ENCODE results near the gene OAS3. TPM values are rescaled to one million over a fixed set of nuclear protein-coding genes. Genes with fewer than 3 reads are reported as not detected.
A peak's percentile ranks its signal among the peaks of the same experiment; 100 is the strongest.

Gene OAS3
- total and polyA plus RNA-seq, 4 experiments from 2014 or later, result 14.4 to 31.3 (median 21.4) TPM

GRCh38 chr12:112962561-112962960 lies 24.3 kb downstream of the OAS3 start:
- POLR2A ChIA-PET (ENCODE audit: partially characterized antibody), result interaction anchor here (5.0 kb wide), 1 partner anchor 16 kb away, joined by 18 read pairs; the partner anchor contains the start of gene OAS2
- intact Hi-C loops (cut with micrococcal nuclease), result no loop called here
- no peaks in the 10 kb centered on the region for H3K27me3 ChIP-seq (ENCODE audit: insufficient read depth, low read length)
- H3K9me3 ChIP-seq (ENCODE audit: control insufficient read depth in 1 of 2, low read length in 2 of 2), result no peaks in the 10 kb centered on the region
- H3K27ac Mint-ChIP-seq, result no peak overlapping the region
- no peak overlapping the region for H3K4me3 Mint-ChIP-seq
- DNase-seq, result no peak
- peaks cover 77 to 87% of the 10 kb centered on the region in 2 donors for H3K36me3 Mint-ChIP-seq
- H3K36me3 ChIP-seq (ENCODE audit: insufficient read depth, low read length), result peaks cover 61% of the 10 kb centered on the region
- H3K27me3 Mint-ChIP-seq, result no peaks in the 10 kb centered on the region
- H3K9me3 Mint-ChIP-seq, result peaks cover 0 to 12% (median 2%) of the 10 kb centered on the region in 8 donors
- H3K27ac ChIP-seq (ENCODE audit: low read depth, low read length), result no peak overlapping the region
- no peaks in the 10 kb centered on the region for H3K4me1 ChIP-seq (ENCODE audit: insufficient read depth, low read length)
- peaks cover 6 to 16% (median 11%) of the 10 kb centered on the region in 4 donors for H3K4me1 Mint-ChIP-seq
- no peak overlapping the region for H3K4me3 ChIP-seq (ENCODE audit: low read length in 2 of 2)
- CTCF ChIA-PET (ENCODE audit: partially characterized antibody), result interaction anchor here (1.3 kb wide), 1 partner anchor 31 kb away, joined by 3 read pairs; no protein-coding TSS in a partner anchor

DNA sequence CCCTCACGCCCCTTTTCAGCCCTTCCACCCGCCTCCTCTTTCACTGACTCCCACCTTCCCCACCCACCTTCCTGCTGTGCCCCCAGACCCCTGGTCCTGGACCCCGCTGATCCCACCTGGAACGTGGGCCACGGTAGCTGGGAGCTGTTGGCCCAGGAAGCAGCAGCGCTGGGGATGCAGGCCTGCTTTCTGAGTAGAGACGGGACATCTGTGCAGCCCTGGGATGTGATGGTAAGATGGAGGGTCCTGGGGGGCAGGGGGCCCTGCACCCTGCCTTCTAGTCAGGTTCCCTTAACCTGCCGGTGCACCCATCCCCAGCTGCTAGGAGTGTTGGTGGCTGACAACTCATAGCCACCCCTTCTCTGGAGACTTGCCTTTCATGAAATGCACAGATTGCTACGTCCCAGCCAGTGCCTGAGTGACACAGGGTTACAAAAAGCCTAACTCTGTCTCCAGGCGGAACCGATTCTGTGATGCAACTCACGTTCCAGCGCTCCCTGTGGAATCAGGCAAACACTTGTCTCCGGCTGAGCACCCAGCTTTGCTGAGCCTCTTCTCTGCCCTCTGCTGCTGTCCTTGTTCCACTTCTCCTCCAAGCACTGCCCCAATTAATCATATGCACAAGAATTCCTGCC lies 25.1 kb downstream of the OAS3 start:
- Histone ChIP-seq H3K4me1 (ENCODE audit: insufficient read depth, low read length) (no peaks in the 10 kb centered on the region), H3K27me3 (ENCODE audit: insufficient read depth, low read length) (no peaks in the 10 kb centered on the region), H3K36me3 (ENCODE audit: insufficient read depth, low read length) (peaks cover 67% of the 10 kb centered on the region), H3K9me3 (ENCODE audit: control insufficient read depth in 1 of 2, low read length in 2 of 2) (no peaks in the 10 kb centered on the region), H3K4me3 (ENCODE audit: low read length in 2 of 2) (no peak overlapping the region), H3K27ac (ENCODE audit: low read depth, low read length) (no peak overlapping the region)
- ChIA-PET CTCF (ENCODE audit: partially characterized antibody) (interaction anchor here (1.2 kb wide), 1 partner anchor 30 kb away, joined by 3 read pairs; no protein-coding TSS in a partner anchor), POLR2A (ENCODE audit: partially characterized antibody) (interaction anchor here (5.0 kb wide), 1 partner anchor 15 kb away, joined by 18 read pairs; the partner anchor contains the start of gene OAS2)
- intact Hi-C loops (cut with micrococcal nuclease), result no loop called here
- peaks cover 0 to 8% (median 2%) of the 10 kb centered on the region in 8 donors for H3K9me3 Mint-ChIP-seq
- H3K36me3 Mint-ChIP-seq, result peaks cover 76 to 85% of the 10 kb centered on the region in 2 donors
- H3K27me3 Mint-ChIP-seq, result no peaks in the 10 kb centered on the region
- H3K4me3 Mint-ChIP-seq, result no peak overlapping the region
- H3K27ac Mint-ChIP-seq, result peak overlapping the region in 2 of 7 donors; percentile 32 to 47
- H3K4me1 Mint-ChIP-seq, result peaks cover 6 to 16% (median 11%) of the 10 kb centered on the region in 4 donors
- DNase-seq, result no peak

DNA sequence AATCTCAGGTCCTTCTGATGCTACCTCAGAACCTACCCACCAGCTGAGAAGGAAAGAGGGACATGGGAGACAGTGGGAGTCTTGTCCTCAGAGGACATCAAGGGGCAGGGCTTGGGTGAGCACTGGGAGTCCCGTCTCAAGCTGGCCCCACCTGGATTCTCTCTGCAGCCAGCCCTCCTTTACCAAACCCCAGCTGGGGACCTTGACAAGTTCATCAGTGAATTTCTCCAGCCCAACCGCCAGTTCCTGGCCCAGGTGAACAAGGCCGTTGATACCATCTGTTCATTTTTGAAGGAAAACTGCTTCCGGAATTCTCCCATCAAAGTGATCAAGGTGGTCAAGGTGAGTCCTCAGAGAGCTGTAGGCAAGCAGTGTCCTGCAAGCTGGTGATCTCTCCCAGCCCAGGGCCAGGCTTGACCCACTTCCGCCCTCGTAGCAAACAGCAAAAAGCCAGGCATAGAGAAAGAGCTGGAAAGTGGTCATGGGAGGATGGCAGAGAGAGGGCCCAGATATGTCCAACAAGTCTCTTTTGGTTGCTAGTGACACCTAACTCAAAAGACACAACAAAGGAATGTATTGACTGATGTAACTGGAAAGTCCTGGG lies 25.9 kb downstream of the OAS3 start:
- no peak overlapping the region for H3K27ac Mint-ChIP-seq
- H3K4me1 ChIP-seq (ENCODE audit: insufficient read depth, low read length), result no peaks in the 10 kb centered on the region
- peaks cover 0 to 8% (median 2%) of the 10 kb centered on the region in 8 donors for H3K9me3 Mint-ChIP-seq
- ChIA-PET POLR2A (ENCODE audit: partially characterized antibody) (interaction anchor here (5.0 kb wide), 1 partner anchor 14 kb away, joined by 18 read pairs; the partner anchor contains the start of gene OAS2), CTCF (ENCODE audit: partially characterized antibody) (interaction anchor here (0.9 to 1.2 kb wide), 2 partner anchors 14 to 29 kb away, joined by 3 to 4 read pairs; partner anchors contain the start of gene OAS2)
- H3K9me3 ChIP-seq (ENCODE audit: control insufficient read depth in 1 of 2, low read length in 2 of 2), result no peaks in the 10 kb centered on the region
- H3K4me3 Mint-ChIP-seq, result no peak overlapping the region
- intact Hi-C loops (cut with micrococcal nuclease), result no loop called here
- H3K36me3 ChIP-seq (ENCODE audit: insufficient read depth, low read length), result peaks cover 68% of the 10 kb centered on the region
- no peaks in the 10 kb centered on the region for H3K27me3 ChIP-seq (ENCODE audit: insufficient read depth, low read length)
- no peak overlapping the region for H3K27ac ChIP-seq (ENCODE audit: low read depth, low read length)
- no peak for DNase-seq
- no peaks in the 10 kb centered on the region for H3K27me3 Mint-ChIP-seq
- H3K36me3 Mint-ChIP-seq, result peaks cover 79 to 80% of the 10 kb centered on the region in 2 donors
- H3K4me3 ChIP-seq (ENCODE audit: low read length in 2 of 2), result no peak overlapping the region
- peaks cover 6 to 16% (median 11%) of the 10 kb centered on the region in 4 donors for H3K4me1 Mint-ChIP-seq

DNA sequence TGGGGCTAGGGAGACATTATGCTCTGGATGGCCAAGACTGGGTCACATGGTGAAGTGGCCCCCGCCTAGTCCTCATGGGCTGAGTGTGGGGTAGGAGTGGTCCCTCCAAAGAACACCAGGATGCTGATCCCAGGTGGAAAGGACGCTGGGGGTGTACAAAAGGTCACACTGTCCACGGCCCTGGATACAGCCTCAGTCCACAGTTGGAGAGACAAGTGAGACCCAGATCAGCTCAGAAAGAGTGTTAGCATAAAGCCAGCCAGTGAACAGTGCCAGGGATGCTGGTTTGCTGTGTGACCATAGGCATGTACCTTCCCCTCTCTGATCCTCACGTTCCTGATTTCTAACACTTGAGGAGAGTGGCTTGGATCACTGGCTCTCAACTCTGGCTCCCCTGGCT lies 26.6 kb downstream of the OAS3 start:
- H3K36me3 Mint-ChIP-seq, result peaks cover 77 to 80% of the 10 kb centered on the region in 2 donors
- POLR2A ChIA-PET (ENCODE audit: partially characterized antibody), result interaction anchor here (5.0 kb wide), 1 partner anchor 14 kb away, joined by 18 read pairs; the partner anchor contains the start of gene OAS2

GRCh38 chr12:112965643-112966042 lies 27.4 kb downstream of the OAS3 start:
- H3K27me3 ChIP-seq (ENCODE audit: insufficient read depth, low read length), result no peaks in the 10 kb centered on the region
- ChIA-PET POLR2A (ENCODE audit: partially characterized antibody) (no interaction called here), CTCF (ENCODE audit: partially characterized antibody) (interaction anchor here (1.1 kb wide), 1 partner anchor 25 kb away, joined by 3 read pairs; no protein-coding TSS in a partner anchor)
- intact Hi-C loops (cut with micrococcal nuclease), result no loop called here
- H3K4me3 Mint-ChIP-seq, result no peak overlapping the region
- H3K9me3 Mint-ChIP-seq, result peaks cover 0 to 4% (median 0%) of the 10 kb centered on the region in 8 donors
- peaks cover 0 to 8% (median 4%) of the 10 kb centered on the region in 4 donors for H3K4me1 Mint-ChIP-seq
- DNase-seq, result no peak
- no peak overlapping the region for H3K27ac Mint-ChIP-seq
- peaks cover 78 to 80% of the 10 kb centered on the region in 2 donors for H3K36me3 Mint-ChIP-seq
- H3K9me3 ChIP-seq (ENCODE audit: control insufficient read depth in 1 of 2, low read length in 2 of 2), result no peaks in the 10 kb centered on the region
- no peaks in the 10 kb centered on the region for H3K27me3 Mint-ChIP-seq
- H3K4me1 ChIP-seq (ENCODE audit: insufficient read depth, low read length), result no peaks in the 10 kb centered on the region
- H3K36me3 ChIP-seq (ENCODE audit: insufficient read depth, low read length), result peaks cover 72% of the 10 kb centered on the region
- no peak overlapping the region for H3K27ac ChIP-seq (ENCODE audit: low read depth, low read length)
- no peak overlapping the region for H3K4me3 ChIP-seq (ENCODE audit: low read length in 2 of 2)

More for the DNA sequence above, 26.6 kb downstream of the OAS3 start:
- no peak overlapping the region for H3K4me3 ChIP-seq (ENCODE audit: low read length in 2 of 2)
- intact Hi-C loops (cut with micrococcal nuclease), result no loop called here
- H3K4me1 Mint-ChIP-seq, result peaks cover 1 to 10% (median 5%) of the 10 kb centered on the region in 4 donors
- no peak overlapping the region for H3K27ac Mint-ChIP-seq
- H3K27ac ChIP-seq (ENCODE audit: low read depth, low read length), result no peak overlapping the region
- no peak overlapping the region for H3K4me3 Mint-ChIP-seq
- no peaks in the 10 kb centered on the region for H3K4me1 ChIP-seq (ENCODE audit: insufficient read depth, low read length)
- H3K27me3 ChIP-seq (ENCODE audit: insufficient read depth, low read length), result no peaks in the 10 kb centered on the region
- CTCF ChIA-PET (ENCODE audit: partially characterized antibody), result interaction anchor here (0.9 to 1.2 kb wide), 3 partner anchors 13 to 28 kb away, joined by 3 to 4 read pairs (median 3); partner anchors contain the start of gene OAS2
- H3K9me3 Mint-ChIP-seq, result peaks cover 0 to 4% (median 0%) of the 10 kb centered on the region in 8 donors
- H3K36me3 ChIP-seq (ENCODE audit: insufficient read depth, low read length), result peaks cover 72% of the 10 kb centered on the region
- no peaks in the 10 kb centered on the region for H3K27me3 Mint-ChIP-seq
- H3K9me3 ChIP-seq (ENCODE audit: control insufficient read depth in 1 of 2, low read length in 2 of 2), result no peaks in the 10 kb centered on the region
- no peak for DNase-seq

- Mint-ChIP-seq H3K4me3 (no peak overlapping the region), H3K4me1 (no peaks in the 10 kb centered on the region), H3K27ac (no peak overlapping the region), H3K27me3 (no peaks in the 10 kb centered on the region), H3K9me3 (no peaks in the 10 kb centered on the region), H3K36me3 (peaks cover 66 to 67% of the 10 kb centered on the region in 2 donors)
- CTCF ChIA-PET (ENCODE audit: partially characterized antibody), result interaction anchor here (1.7 kb wide), 1 partner anchor 10 kb away, joined by 6 read pairs; the partner anchor contains the start of gene OAS2
- H3K9me3 ChIP-seq (ENCODE audit: control insufficient read depth in 1 of 2, low read length in 2 of 2), result no peaks in the 10 kb centered on the region
- H3K27ac ChIP-seq (ENCODE audit: low read depth, low read length), result no peak overlapping the region
- H3K4me3 ChIP-seq (ENCODE audit: low read length in 2 of 2), result no peak overlapping the region
- no peaks in the 10 kb centered on the region for H3K4me1 ChIP-seq (ENCODE audit: insufficient read depth, low read length)
- peaks cover 61% of the 10 kb centered on the region for H3K36me3 ChIP-seq (ENCODE audit: insufficient read depth, low read length)
- H3K27me3 ChIP-seq (ENCODE audit: insufficient read depth, low read length), result no peaks in the 10 kb centered on the region
- POLR2A ChIA-PET (ENCODE audit: partially characterized antibody), result interaction anchor here (1.4 kb wide), 1 partner anchor 11 kb away, joined by 4 read pairs; the partner anchor contains the start of gene OAS2
- intact Hi-C loops (cut with micrococcal nuclease), result no loop called here
- no peak for DNase-seq
These were observed 29.0 kb downstream of the OAS3 start for GRCh38 chr12:112967306-112967705.

DNA sequence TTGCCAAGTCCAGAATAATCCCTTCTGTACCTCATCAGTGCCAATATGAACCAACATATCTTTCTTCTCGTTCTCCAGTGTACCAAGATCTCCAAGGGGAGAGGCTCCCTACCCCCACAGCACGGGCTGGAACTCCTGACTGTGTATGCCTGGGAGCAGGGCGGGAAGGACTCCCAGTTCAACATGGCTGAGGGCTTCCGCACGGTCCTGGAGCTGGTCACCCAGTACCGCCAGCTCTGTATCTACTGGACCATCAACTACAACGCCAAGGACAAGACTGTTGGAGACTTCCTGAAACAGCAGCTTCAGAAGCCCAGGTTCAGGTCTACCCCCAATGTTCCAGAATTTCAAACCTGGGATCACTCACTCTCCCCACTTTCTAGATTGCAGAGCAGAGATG lies 29.6 kb downstream of the OAS3 start:
- Mint-ChIP-seq H3K36me3 (peaks cover 61% of the 10 kb centered on the region in 2 donors), H3K27me3 (no peaks in the 10 kb centered on the region), H3K4me3 (no peak overlapping the region), H3K9me3 (no peaks in the 10 kb centered on the region), H3K4me1 (no peaks in the 10 kb centered on the region), H3K27ac (no peak overlapping the region)
- Histone ChIP-seq H3K36me3 (ENCODE audit: insufficient read depth, low read length) (peaks cover 55% of the 10 kb centered on the region), H3K4me1 (ENCODE audit: insufficient read depth, low read length) (no peaks in the 10 kb centered on the region), H3K9me3 (ENCODE audit: control insufficient read depth in 1 of 2, low read length in 2 of 2) (no peaks in the 10 kb centered on the region), H3K27ac (ENCODE audit: low read depth, low read length) (no peak overlapping the region), H3K27me3 (ENCODE audit: insufficient read depth, low read length) (no peaks in the 10 kb centered on the region), H3K4me3 (ENCODE audit: low read length in 2 of 2) (no peak overlapping the region)
- ChIA-PET POLR2A (ENCODE audit: partially characterized antibody) (interaction anchor here (1.4 kb wide), 1 partner anchor 10 kb away, joined by 4 read pairs; the partner anchor contains the start of gene OAS2), CTCF (ENCODE audit: partially characterized antibody) (no interaction called here)
- intact Hi-C loops (cut with micrococcal nuclease), result no loop called here
- DNase-seq, result no peak
